ENCODE data around the gene TPK1. TPM values are rescaled to one million over a fixed set of nuclear protein-coding genes. Genes with fewer than 3 reads are reported as not detected.

Gene TPK1
- total and polyA plus RNA-seq, 2 of the 8 experiments (the other 6 are each of a cell fraction or from before 2014, with no cell fraction given) = 1.9 to 2.7 TPM

- TF ChIP-seq NRF1 (IDR thresholded peaks at IDR 0.05; ENCODE audit: low read depth, low read length) (no peak), HDAC2 (IDR thresholded peaks at IDR 0.05; ENCODE audit: borderline replicate concordance in 1 of 2, low read depth in 2 of 2, low read length in 2 of 2) (no peak), BRCA1 (IDR thresholded peaks at IDR 0.05; ENCODE audit: low read depth, low read length) (no peak)
Measured at GRCh38 chr7:144489504-144489903, 346.3 kb downstream of the TPK1 start (continued).

Data from H1 (cell line).